Right ventricle myocardium inferior (tissue), 1 donor: ENCODE results near the gene ASAP3. TPM values are rescaled to one million over a fixed set of nuclear protein-coding genes. Genes with fewer than 3 reads are reported as not detected.

ENCODE experiments used
- ATAC-seq: fragments of 200-7000 bp; cut with Tn5 transposase; one replicate; pipeline ENCODE4 v1.9.1; 2020; ENCODE audit warnings: mild to moderate bottlenecking, moderate library complexity
- DNase-seq: peaks from one replicate; pipeline ENCODE4 v3.0.0; 2021; ENCODE audit errors: missing footprints
- intact Hi-C: fragments of 100-400 bp; cut with DNase I; formaldehyde crosslinking; loops from one replicate; pipeline ENCODE4 v1.11.0; 2022
- long read RNA-seq: library from polyadenylated mRNA; unstranded; transcript quantifications from one replicate; pipeline ENCODE4 v2.0.0, GENCODE V29; 2021
- total RNA-seq: library from RNA; stranded (reverse); fragmentation: NEBNext Ultra II Directional; extraction: Animal tissue kit (Norgen Biotek cat#: 25700); gene quantifications from one replicate; pipeline ENCODE4 v1.2.1, GENCODE V29; 2021
- donor health status: DM: no; HTN: yes; CAD: no; lungs with severe emphysema.

ASAP3 gene
- total RNA-seq = 44.3 TPM
- long read RNA-seq, full-length matches to known transcripts = 39 of 67 reads
- long read RNA-seq, partial matches to known transcripts = 19 of 67 reads
- long read RNA-seq, other reads (novel, unspliced or antisense) = 9 of 67 reads

- ATAC-seq (peak; percentile 1), DNase-seq (peak; percentile 73)
- intact Hi-C loops = loop anchor here (2.0 to 5.0 kb wide), 2 partner anchors 61 to 139 kb away; partner anchors contain the start of genes HNRNPR and TCEA3
Measured at GRCh38 chr1:23483321-23484252, at the start of gene ASAP3. Gene ASAP3 (minus strand): TSS chr1:23484179. CDS start chr1:23484133, 46 bp downstream.

GRCh38 chr1:23533246-23534023 lies 49.5 kb upstream of the ASAP3 start:
- intact Hi-C loops = loop anchor here (10.0 kb wide), 1 partner anchor 189 kb away; the partner anchor contains the start of gene HNRNPR
- ATAC-seq = no peak
- DNase-seq = no peak

GRCh38 chr1:23531562-23532094 lies 47.6 kb upstream of the ASAP3 start:
- DNase-seq (no peak), ATAC-seq (no peak)
- intact Hi-C loops = loop anchor here (10.0 kb wide), 1 partner anchor 187 kb away; the partner anchor contains the start of gene HNRNPR

GRCh38 chr1:23530747-23531561 lies 47.0 kb upstream of the ASAP3 start, which contains the start of gene E2F2:
Gene E2F2 (minus strand): TSS chr1:23531233. CDS start chr1:23530793, 440 bp downstream.
- intact Hi-C loops = loop anchor here (10.0 kb wide), 1 partner anchor 186 kb away; the partner anchor contains the start of gene HNRNPR
- peak; percentile 92 for DNase-seq
- peak; percentile 79 for ATAC-seq

GRCh38 chr1:23530087-23530746 lies 46.2 kb upstream of the ASAP3 start:
- intact Hi-C loops = loop anchor here (10.0 kb wide), 1 partner anchor 185 kb away; the partner anchor contains the start of gene HNRNPR
- DNase-seq = peak; percentile 54
- ATAC-seq = no peak

- ATAC-seq (no peak), DNase-seq (peak; percentile 46)
- intact Hi-C loops = loop anchor here (10.0 kb wide), 1 partner anchor 185 kb away; the partner anchor contains the start of gene HNRNPR
Measured at GRCh38 chr1:23529146-23530086, 45.4 kb upstream of the ASAP3 start.

- peak; percentile 74 for ATAC-seq
- peak; percentile 95 for DNase-seq
- intact Hi-C loops = no loop called here
Measured at GRCh38 chr1:23528250-23528978, 44.4 kb upstream of the ASAP3 start.

GRCh38 chr1:23527900-23528249 lies 43.9 kb upstream of the ASAP3 start:
- DNase-seq (no peak), ATAC-seq (no peak)
- intact Hi-C loops = no loop called here

GRCh38 chr1:23527366-23527765 lies 43.4 kb upstream of the ASAP3 start:
- intact Hi-C loops = no loop called here
- ATAC-seq (no peak), DNase-seq (no peak)

- DNase-seq (no peak), ATAC-seq (no peak)
- intact Hi-C loops = no loop called here
Measured at GRCh38 chr1:23526329-23527041, 42.5 kb upstream of the ASAP3 start.

- intact Hi-C loops = no loop called here
- no peak for ATAC-seq
- no peak for DNase-seq
Measured at GRCh38 chr1:23525558-23526250, 41.7 kb upstream of the ASAP3 start.

- ATAC-seq (no peak), DNase-seq (no peak)
- intact Hi-C loops = no loop called here
Measured at GRCh38 chr1:23524716-23525401, 40.9 kb upstream of the ASAP3 start.

- no peak for DNase-seq
- ATAC-seq = no peak
- intact Hi-C loops = no loop called here
Measured at GRCh38 chr1:23524163-23524562, 40.2 kb upstream of the ASAP3 start.
